Keratinocyte (primary cell): Measurements from ENCODE around the gene ANKRD24.

ENCODE experiments used
- CTCF ChIP-seq, 3 experiments: IDR thresholded peaks in 1 of 3; conservative IDR thresholded peaks in 1 of 3; optimal IDR thresholded peaks in 1 of 3; 2 replicates in 2 of 3; 3 replicates in 1 of 3; pipeline versions ENCODE3 to v1.5.1; 2011; ENCODE audit warnings: low read length in 3 of 3, mild to moderate bottlenecking in 3 of 3, moderate library complexity in 2 of 3, control low read depth in 1 of 3, inconsistent platforms in 1 of 3; ENCODE audit not compliant: insufficient read depth in 2 of 3; ENCODE audit errors: extremely low read depth in 1 of 3
- EZH2 ChIP-seq: IDR thresholded peaks from one replicate; pipeline ENCODE4 v1.6.1; 2012; ENCODE audit warnings: inconsistent platforms, mild to moderate bottlenecking, low read length, moderate library complexity

- no peak for TF ChIP-seq CTCF (optimal IDR thresholded peaks at IDR 0.05 in 1 of 3, IDR thresholded peaks at IDR 0.05 in 1 of 3, conservative IDR thresholded peaks at IDR 0.05 in 1 of 3; ENCODE audit: extremely low read depth in 1 of 3, insufficient read depth in 2 of 3, low read length in 3 of 3)
- TF ChIP-seq EZH2 = no peak
Measured at GRCh38 chr19:4225885-4226284, 43.4 kb downstream of the ANKRD24 start.
